Stomach (tissue), 9 donors: ENCODE measurements around the gene DRAM1. TPM values are rescaled to one million over a fixed set of nuclear protein-coding genes. Genes with fewer than 3 reads are reported as not detected.

ENCODE experiments used
- DNase-seq, 2 donors: peaks; one replicate each; pipeline versions ENCODE4 v3.0.0 to v3.0.0-alpha.2; 2013 to 2019
- H3K27ac ChIP-seq, 5 donors: fragments of 200-600 bp in 4 of 5; sonication (generic) in 4 of 5; one replicate each; pipeline ENCODE4 v1.5.1; 2013 to 2019; ENCODE audit warnings: mild to moderate bottlenecking in 1 of 5, moderate library complexity in 1 of 5
- H3K27me3 ChIP-seq, 3 donors: fragments of 200-600 bp; sonication (generic); one replicate each; pipeline ENCODE4 v1.5.1; 2017 to 2019; ENCODE audit warnings: mixed run types in 1 of 3
- H3K36me3 ChIP-seq, 4 donors: fragments of 200-600 bp; sonication (generic); 1 replicate in 3 of 4; 2 replicates in 1 of 4; pipeline ENCODE4 v1.5.1; 2016 to 2019
- H3K4me1 ChIP-seq, 4 donors: fragments of 200-600 bp; sonication (generic); one replicate each; pipeline ENCODE4 v1.5.1; 2016 to 2019
- H3K4me3 ChIP-seq, 4 donors: fragments of 200-600 bp; sonication (generic) in 3 of 4; one replicate each; pipeline ENCODE4 v1.5.1; 2016 to 2019; ENCODE audit warnings: mild to moderate bottlenecking in 1 of 4
- H3K9me3 ChIP-seq, 4 donors: fragments of 200-600 bp; sonication (generic); one replicate each; pipeline ENCODE4 v1.5.1; 2016 to 2019
- EP300 ChIP-seq: sonication (generic); formaldehyde crosslinking; IDR thresholded peaks from one replicate; pipeline ENCODE4 v1.6.1; 2017; ENCODE audit warnings: antibody characterized with exemption
- POLR2A ChIP-seq, 4 donors: fragments of 450-650 bp; IDR thresholded peaks; one replicate each; pipeline ENCODE4 v1.6.1; 2016; ENCODE audit warnings: antibody characterized with exemption in 4 of 4, control low read depth in 2 of 4, mild to moderate bottlenecking in 1 of 4, moderate library complexity in 1 of 4
- POLR2AphosphoS5 ChIP-seq, 3 donors: sonication (generic); formaldehyde crosslinking; IDR thresholded peaks; one replicate each; pipeline ENCODE4 v1.6.1; 2016; ENCODE audit warnings: antibody characterized with exemption in 3 of 3
- WGBS, 5 donors: extraction: QIAGEN DNeasy Blood & Tissue Kit in 3 of 5; methylation state at CpG; one replicate each; pipeline versions ENCODE4 v1.1.5 to v1.1.7; 2013 to 2018; 5-methylcytosine and 5-hydroxymethylcytosine counted together
- intact Hi-C: fragments of 100-400 bp; cut with DNase I; formaldehyde crosslinking; loops from one replicate; pipeline ENCODE4 v1.15.1; 2023; ENCODE audit warnings: low total_unique reads
- polyA plus RNA-seq, 3 donors: library from polyadenylated mRNA; stranded (reverse); fragments of 200-250 nt; gene quantifications; one replicate each; pipeline ENCODE4 v1.2.3, GENCODE V29; 2013
- total RNA-seq, 5 donors: library from RNA; depleted of rRNA; stranded (reverse); fragments of >200 nt; gene quantifications; one replicate each; pipeline versions ENCODE4 v1.1.0 to v1.2.3, GENCODE V29; 2014 to 2016
- TF ChIP-seq, protein P1 (sequence below), 7 experiments: fragments of 450-650 bp in 4 of 7; fragments of 200-600 bp in 3 of 7; sonication (generic) in 3 of 7; IDR thresholded peaks; one replicate each; pipeline ENCODE4 v1.5.1; 2016 to 2019; ENCODE audit warnings: antibody characterized with exemption in 7 of 7, control low read depth in 2 of 7, mild to moderate bottlenecking in 1 of 7
- donor health status: healthy with polysubstance abuse.
- donor health status: Bipolar disorder and iron deficiency.
- donor health status: healthy.

The DRAM1 gene
- total and polyA plus RNA-seq, 8 donors, result 0.89 to 71.8 (median 13.6) TPM

DNA sequence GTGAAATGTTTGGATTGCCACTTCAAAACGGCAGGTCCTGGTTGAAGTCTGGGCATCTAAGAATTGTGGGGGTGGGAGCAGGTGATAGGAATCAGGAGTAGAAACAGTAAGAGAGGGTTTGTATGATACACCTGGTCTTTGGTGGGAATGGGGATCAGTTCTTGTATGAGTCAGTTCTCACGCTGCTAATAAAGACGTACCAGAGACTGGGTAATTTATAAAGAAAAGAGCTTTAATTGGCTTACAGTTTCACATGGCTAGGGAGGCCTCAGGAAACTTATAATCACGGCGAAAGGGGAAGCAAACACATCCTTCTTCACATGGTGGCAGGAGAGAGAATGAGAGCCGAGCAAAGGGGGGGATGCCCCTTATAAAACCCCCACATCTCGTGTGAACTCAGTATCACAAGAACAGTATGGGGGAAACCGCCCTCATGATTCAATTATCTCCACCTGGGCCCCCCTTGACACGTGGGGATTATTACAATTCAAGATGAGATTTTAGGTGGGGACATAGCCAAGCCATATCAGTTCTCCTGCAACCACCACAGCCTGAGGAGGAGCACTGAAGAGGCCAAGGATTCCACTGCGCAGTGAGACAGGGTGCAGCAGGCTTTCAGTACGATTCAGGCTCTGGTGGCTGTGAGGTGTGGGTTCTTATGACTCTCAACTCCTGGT lies 52.1 kb downstream of the DRAM1 start:
- DNase-seq, result no peak
- H3K4me3 ChIP-seq, result no peak overlapping the region
- H3K4me1 ChIP-seq, result peaks cover 0 to 7% (median 0%) of the 10 kb centered on the region in 4 donors
- no peaks in the 10 kb centered on the region for H3K9me3 ChIP-seq
- no peaks in the 10 kb centered on the region for H3K36me3 ChIP-seq
- TF ChIP-seq, protein P1, sequence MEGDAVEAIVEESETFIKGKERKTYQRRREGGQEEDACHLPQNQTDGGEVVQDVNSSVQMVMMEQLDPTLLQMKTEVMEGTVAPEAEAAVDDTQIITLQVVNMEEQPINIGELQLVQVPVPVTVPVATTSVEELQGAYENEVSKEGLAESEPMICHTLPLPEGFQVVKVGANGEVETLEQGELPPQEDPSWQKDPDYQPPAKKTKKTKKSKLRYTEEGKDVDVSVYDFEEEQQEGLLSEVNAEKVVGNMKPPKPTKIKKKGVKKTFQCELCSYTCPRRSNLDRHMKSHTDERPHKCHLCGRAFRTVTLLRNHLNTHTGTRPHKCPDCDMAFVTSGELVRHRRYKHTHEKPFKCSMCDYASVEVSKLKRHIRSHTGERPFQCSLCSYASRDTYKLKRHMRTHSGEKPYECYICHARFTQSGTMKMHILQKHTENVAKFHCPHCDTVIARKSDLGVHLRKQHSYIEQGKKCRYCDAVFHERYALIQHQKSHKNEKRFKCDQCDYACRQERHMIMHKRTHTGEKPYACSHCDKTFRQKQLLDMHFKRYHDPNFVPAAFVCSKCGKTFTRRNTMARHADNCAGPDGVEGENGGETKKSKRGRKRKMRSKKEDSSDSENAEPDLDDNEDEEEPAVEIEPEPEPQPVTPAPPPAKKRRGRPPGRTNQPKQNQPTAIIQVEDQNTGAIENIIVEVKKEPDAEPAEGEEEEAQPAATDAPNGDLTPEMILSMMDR (IDR thresholded peaks at IDR 0.05), result no peak
- TF ChIP-seq POLR2AphosphoS5 (IDR thresholded peaks at IDR 0.05), result no peak
- H3K27me3 ChIP-seq, result no peaks in the 10 kb centered on the region
- intact Hi-C loops, result no loop called here
- WGBS, 5 donors, result 77 to 89% (median 80%) methylated on average over 11 of the region's 11 CpGs
- H3K27ac ChIP-seq, result no peak overlapping the region

GRCh38 chr12:101931498-101932326 lies 54.3 kb downstream of the DRAM1 start:
- Histone ChIP-seq H3K27ac (no peak overlapping the region), H3K4me3 (no peak overlapping the region), H3K27me3 (no peaks in the 10 kb centered on the region), H3K36me3 (no peaks in the 10 kb centered on the region), H3K9me3 (no peaks in the 10 kb centered on the region), H3K4me1 (no peaks in the 10 kb centered on the region)
- no peak for DNase-seq
- TF ChIP-seq POLR2A (IDR thresholded peaks at IDR 0.05) (no peak), POLR2AphosphoS5 (IDR thresholded peaks at IDR 0.05) (no peak), EP300 (no peak)
- TF ChIP-seq, protein P1 (IDR thresholded peaks at IDR 0.05), result no peak
- intact Hi-C loops, result no loop called here
- WGBS, 5 donors, result 32 to 66% (median 64%) methylated on average over 5 of the region's 5 CpGs

- H3K27ac ChIP-seq, result no peak overlapping the region
- 74 to 80% (median 78%) methylated on average over 5 of the region's 5 CpGs for WGBS, 5 donors
- H3K36me3 ChIP-seq, result no peaks in the 10 kb centered on the region
- H3K9me3 ChIP-seq, result no peaks in the 10 kb centered on the region
- no peaks in the 10 kb centered on the region for H3K27me3 ChIP-seq
- no peaks in the 10 kb centered on the region for H3K4me1 ChIP-seq
- no peak for DNase-seq
- intact Hi-C loops, result no loop called here
- TF ChIP-seq POLR2A (IDR thresholded peaks at IDR 0.05) (no peak), EP300 (no peak), POLR2AphosphoS5 (IDR thresholded peaks at IDR 0.05) (no peak)
- TF ChIP-seq, protein P1 (IDR thresholded peaks at IDR 0.05), result no peak
- H3K4me3 ChIP-seq, result no peak overlapping the region
Measured at GRCh38 chr12:101933866-101934514, 56.6 kb downstream of the DRAM1 start.

DNA sequence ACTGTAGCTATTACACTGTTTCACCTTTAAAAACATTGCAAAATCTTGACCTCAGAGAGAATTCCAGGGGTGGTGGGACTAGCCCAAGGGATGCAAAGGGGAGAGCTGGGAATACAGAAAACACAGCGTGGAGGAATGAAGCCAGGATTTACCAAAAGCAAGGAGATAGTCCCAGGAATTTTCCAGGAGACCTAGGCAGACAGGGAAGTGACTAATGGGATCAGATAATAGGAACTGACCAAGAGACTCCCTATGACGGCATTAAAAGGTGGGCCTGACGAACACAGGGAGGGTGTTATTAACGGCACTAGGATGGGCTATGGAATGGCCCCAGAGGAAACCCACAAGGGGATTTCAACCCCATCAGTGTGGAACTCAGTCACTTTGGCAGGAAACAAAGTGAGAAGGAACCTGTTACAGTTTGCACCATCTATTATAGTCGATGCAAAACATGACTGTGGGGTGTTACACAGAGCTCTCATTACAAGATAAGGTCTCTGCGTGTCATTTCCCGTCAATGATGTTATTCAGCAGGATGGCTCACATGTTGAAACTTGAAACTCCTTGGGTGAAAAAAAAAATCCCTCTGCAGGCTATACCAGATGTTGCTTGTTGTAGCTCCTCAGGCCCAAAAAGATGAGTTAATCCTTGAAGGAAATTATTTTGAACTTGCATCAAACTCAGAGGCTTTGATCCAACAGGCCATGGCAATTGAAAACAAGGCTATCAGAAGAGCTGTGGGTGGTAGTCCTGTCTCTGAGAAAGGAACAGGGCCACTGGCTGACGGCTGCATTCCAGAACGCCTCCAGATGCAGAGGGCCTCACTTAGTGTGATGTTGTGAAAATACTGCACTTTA lies 58.7 kb downstream of the DRAM1 start:
- WGBS, 5 donors, result 45 to 66% (median 50%) methylated on average over 9 of the region's 9 CpGs
- Histone ChIP-seq H3K4me1 (peaks cover 0 to 21% (median 6%) of the 10 kb centered on the region in 4 donors), H3K27me3 (no peaks in the 10 kb centered on the region), H3K4me3 (no peak overlapping the region), H3K36me3 (no peaks in the 10 kb centered on the region), H3K9me3 (no peaks in the 10 kb centered on the region), H3K27ac (peak overlapping the region in 4 of 5 donors; percentile 9 to 70 (median 47))
- peak in 1 of 3 donors; percentile 20 for TF ChIP-seq POLR2AphosphoS5 (IDR thresholded peaks at IDR 0.05)
- TF ChIP-seq POLR2A (IDR thresholded peaks at IDR 0.05), result no peak
- intact Hi-C loops, result no loop called here
- DNase-seq, result peak in 1 of 2 donors; percentile 69
